ENCODE data around the gene COL23A1.

COL23A1 gene

DNA sequence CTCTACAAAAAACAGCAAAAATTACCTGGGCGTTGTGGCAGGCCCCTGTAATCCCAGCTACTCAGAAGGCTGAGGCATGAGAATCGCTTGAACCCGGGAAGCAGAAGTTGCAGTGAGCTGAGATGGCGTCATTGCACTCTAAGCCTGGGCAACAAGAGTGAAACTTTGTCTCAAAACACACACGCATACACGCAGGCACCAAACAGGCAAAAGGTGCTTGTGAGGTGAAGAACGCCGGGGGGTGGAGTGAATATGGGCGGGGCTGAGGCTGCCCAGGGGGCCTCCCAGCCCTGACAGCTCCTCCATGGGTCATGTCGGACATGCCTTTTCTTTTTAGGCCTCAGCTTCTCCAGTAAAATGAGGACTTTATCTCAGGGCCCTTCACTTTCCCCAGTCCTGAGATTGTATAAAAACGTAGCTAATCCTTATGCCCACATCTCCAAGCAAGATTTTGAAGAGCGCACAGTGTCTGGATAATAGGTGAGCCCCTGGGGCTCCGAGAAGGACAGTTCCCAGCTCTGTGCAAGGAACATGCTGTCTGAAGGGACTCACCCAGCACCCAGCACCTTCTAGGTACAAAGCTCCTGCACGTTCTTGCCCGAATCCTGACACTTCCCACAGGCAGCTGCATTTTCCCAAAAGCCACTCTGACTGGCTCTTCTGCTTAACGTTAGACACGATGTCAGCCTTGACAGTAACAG, 168.3 kb downstream of the COL23A1 start:
- no peak for DNase-seq (ENCODE audit: low read depth)

DNA sequence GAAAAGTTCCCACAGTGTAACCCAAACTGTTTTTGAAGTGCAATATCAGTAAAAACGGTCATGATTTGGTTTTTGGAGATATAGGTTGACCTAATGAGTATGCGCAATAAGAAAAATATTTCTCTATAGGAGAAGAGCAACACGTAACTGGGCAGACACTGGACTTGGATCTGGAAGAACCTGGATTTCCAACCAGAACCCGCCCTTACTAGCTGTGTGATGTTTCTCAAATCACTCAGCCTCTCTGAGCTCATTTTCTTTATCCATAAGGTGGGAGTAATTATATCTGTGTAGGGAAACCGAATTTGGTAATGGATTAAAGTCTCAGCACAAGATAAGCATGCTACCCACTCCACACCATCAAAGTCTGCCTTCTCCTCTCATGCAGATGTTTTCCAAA, 169.1 kb downstream of the COL23A1 start:
- no peak for DNase-seq (ENCODE audit: low read depth)

DNA sequence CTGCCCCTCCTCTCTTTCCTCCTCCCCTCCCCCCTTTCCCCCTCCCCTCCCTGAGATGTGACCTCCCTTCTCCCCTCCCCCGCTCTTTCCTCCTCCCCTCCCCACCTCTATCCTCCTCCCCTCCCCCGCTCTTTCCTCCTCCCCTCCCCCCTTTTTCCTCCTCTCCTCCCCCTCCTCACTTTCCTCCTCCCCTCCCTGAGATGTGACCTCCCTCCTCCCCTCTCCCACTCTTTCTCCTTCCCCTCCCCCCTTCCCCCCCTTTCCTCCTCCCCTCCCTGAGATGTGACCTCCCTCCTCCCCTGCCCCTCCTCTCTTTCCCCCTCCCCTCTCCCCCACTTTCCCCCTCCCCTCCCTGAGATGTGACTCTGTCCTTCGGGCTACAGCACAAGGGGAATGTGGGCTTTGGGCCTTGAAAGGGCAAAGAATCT, 169.8 kb downstream of the COL23A1 start:
- DNase-seq (ENCODE audit: low read depth) = no peak

DNA sequence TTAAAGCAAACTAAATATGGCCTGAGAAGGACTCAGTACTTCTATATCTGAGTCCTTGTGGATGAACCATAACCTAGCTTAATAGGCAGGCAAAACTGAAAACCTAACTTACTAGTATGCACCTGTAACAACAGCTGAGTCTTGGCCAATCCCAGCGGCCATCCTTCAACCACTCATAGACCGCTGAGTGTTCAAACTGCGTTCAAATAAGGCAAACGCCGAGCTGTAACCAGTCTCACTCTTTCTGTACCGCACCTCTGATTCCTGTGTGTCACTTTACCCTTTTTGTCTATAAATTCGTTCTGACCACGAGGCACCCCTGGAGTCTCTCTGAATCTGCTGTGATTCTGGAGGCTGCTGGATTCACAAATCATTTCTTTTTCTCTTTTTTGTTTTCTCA, 170.5 kb downstream of the COL23A1 start:
- DNase-seq (ENCODE audit: low read depth) = no peak

DNA sequence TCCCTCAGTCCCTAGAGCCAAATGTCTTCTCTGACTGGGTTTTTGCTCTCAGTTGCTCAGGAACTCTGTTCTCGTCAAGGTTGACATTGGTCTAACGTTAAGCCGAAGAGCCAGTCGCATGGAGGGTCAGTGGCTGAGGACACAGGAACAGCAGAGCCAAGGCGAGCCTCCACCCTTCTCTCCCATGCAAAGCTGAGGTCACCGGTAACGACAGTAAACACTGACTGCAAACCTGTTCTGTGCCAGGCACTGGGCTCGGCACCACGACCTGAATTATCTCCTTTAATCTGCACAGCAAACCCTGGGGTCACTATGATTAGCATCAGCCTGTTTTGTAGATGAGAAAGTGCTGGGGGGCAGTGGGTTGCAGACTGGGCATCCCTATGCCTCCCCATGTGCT, 171.0 kb downstream of the COL23A1 start:
- DNase-seq (ENCODE audit: low read depth) = no peak

DNA sequence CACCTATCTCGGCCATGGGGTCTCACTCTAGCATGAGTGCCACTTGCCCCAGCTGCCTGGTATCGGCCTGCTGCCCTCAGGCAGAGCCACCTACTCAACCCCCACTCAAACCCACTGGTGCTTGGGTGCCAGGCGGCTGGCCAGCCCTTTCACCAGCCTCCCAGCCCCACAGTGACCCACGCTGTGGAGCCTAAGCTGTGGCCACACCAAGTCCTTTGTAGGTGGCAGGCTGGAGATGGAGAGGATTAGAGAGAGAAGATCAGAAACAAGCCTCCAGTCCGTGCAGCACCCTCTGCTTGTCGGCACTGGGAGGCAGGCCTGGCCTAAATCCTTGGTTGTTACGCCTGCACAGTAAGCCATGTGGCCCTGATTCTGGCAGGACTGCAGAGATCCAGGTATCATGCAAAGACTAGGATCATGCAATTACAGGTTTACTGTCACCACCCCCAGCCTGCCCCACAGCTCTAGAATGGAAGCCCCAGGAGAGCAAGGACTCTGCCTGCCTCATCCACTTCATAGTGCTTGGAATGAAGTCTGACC, 171.7 kb downstream of the COL23A1 start:
- DNase-seq (ENCODE audit: low read depth) = no peak

DNA sequence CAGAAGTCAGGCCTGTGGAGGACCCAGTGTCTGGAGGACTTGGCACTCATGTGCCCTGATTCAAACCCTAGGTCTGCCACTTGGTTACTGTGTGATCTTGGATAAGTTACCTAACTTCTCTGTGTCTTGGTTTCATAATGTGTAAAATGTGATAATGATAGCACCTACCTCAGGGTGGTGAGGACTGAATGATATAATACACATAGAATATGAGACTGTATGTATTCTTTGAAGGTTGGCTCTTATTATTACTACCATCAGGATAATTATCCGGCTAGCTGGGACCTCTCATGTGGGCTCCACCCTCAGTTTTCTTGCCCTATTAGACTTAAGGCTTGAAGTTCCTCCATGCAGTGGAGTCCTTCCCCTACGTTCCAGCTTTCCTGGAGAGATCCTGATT, 172.2 kb downstream of the COL23A1 start:
- no peak for DNase-seq (ENCODE audit: low read depth)

DNA sequence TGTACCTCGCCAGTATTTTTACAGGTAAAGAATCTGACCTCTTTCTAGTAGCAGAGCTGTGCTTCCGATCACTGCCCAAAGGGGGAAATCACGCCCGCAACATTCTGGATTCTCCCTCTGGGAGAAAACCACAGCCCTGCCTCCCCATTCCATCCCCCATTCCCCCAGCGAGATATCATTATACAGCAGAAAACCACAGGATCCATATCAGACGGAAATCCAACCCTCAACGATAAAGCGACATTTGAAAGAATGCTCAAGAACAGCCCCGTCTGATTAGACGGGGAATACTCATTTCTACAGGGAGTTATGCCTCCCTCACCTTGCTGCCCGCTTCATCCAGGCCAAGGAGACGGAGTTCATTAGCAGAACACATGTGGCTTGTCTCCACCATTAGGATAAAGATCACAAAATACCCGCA, 172.8 kb downstream of the COL23A1 start:
- DNase-seq (ENCODE audit: low read depth) = no peak

DNA sequence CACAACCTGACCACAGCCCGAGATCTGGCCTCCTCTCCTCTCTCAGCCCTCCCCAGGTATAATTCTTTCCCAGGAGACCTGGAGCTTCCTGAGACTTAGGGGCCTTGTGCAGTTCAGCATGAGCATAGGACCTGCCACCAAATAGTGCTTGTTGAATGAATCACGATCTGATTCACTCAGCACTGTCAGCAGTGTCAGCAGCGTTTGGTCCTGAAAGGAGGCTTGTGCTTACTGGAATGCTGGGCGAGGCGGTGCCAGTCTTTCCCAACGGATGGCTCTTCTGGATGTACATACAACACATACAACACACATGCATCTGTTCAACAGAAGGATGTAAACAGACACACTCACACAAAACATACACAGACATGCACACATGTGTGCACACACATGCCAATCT, 173.3 kb downstream of the COL23A1 start:
- no peak for DNase-seq (ENCODE audit: low read depth)

DNA sequence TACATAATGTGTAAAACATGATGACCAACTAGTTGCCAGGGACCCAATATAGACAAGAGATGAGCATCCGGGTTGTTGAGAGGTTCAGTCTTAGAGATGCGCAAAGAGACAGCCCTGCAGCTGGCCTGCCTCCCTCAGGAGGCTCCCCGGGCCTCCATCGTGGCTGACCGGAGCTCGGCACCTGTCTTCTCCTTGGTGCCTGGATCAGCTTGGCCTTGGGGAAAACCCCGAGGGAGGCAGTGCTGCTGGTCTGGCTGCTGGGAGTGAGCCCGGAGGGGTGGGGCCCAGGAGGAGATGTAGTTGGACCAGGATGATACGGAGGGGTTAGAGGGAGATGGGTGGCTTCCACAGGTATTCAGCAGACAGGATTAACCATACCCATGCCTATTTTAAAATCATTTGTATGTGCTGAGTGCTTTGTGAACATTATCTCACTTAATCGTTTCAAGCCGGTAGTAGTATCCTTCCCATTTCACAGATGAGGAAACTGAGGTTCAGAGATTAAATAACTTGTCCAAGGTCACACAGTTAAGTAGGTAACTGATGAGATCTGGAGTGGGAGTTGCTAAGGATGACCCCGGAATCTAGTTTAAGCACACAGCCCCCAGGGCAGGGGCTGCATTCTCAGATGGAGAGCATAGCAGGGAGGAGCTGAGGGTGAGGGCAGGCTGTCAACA, 173.8 kb downstream of the COL23A1 start:
- DNase-seq (ENCODE audit: low read depth) = no peak

DNA sequence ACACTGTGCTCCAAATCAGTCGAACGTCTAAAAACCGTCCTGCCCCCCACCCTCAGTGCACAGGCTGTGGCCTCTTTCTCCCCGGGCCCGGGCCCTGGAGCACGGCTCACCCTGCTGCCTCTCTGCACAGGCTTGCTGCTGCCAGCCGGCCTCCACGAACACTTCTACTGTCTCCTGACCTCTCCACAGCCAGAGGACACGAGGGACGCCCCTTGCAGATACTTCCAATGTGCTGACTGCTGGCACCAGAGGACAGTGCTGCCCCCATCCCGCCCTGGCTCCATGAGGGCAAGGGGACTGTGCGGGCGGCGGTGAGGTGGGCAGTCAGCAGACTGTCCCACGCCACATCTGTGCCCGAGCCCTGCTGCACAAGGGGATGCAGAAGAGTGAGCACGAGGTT, 174.8 kb downstream of the COL23A1 start:
- DNase-seq (ENCODE audit: low read depth) = no peak

DNA sequence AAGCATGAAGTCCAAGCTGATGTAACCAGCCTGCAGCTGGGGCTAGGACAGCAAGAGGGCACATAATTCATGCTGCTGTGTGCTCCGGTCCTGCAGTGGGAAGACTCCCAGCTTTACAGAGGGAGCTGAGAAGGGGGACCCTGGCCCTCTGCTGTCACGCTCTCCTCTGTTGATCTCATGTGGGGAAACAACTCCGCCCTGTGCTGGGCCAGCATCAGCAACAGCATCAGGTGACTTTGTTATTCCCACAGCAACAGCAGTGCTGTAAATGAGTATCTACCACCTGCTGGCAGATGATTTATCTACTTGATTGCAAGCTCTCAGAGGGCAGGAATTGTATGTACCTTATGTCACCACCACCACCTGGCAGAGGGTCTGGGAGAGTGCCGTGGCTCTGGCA, 176.2 kb downstream of the COL23A1 start:
- no peak for DNase-seq (ENCODE audit: low read depth)

DNA sequence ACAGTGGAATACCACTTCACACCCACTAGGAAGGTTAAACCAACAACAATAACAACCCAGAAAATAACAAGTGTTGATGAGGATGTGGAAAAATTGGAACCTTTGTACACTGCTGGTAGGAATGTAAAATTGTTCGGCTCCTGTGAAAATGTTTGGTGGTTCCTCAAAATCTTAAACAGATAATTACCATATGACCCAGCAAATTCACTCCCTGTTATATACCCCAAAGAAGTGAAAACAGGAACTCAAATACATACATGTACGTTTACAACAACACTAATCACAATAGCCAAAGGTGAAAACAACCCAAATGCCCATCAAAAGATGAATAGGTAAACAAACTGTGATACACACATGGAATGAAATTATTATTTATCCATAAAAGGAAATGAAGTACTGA, 179.1 kb downstream of the COL23A1 start:
- no peak for DNase-seq (ENCODE audit: low read depth)

DNA sequence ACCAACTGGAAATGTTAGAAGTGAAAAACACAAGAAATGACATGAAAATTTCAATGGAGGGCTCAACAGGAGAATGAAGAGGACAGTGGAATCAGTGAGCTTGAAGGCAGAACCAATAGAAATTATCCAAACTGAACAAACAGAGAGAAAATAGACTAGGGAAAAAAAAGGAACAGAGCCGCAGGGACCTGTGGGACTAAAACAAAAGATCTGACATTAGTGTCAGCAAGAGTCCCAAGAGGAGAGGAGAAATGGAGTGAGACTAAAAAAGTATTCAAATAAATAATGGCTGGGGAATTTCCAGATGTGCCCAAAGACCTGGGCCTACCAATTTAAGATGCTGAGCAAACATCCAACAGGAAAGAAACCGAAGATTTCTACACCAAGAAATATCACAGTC, 182.5 kb downstream of the COL23A1 start:
- no peak for DNase-seq (ENCODE audit: low read depth)

DNA sequence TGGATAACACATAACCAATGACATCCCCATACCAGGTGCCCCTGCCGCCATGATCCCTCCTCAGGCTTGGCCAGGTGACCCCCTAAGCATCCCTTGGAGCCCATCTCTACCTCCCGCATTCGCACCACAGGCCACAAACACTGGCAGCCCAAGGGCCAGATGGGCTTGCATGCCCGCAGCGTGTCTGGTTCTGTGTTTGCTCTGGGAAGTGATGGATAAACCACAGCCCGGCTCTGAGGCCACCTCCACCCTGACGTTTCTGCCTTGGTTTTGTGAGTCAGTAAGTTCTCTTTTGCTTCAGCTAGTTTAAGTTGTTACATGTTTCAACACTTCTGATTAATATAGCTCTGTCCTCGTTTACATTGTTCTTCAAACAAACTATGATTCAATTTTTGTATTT, 185.2 kb downstream of the COL23A1 start:
- no peak for DNase-seq (ENCODE audit: low read depth)

DNA sequence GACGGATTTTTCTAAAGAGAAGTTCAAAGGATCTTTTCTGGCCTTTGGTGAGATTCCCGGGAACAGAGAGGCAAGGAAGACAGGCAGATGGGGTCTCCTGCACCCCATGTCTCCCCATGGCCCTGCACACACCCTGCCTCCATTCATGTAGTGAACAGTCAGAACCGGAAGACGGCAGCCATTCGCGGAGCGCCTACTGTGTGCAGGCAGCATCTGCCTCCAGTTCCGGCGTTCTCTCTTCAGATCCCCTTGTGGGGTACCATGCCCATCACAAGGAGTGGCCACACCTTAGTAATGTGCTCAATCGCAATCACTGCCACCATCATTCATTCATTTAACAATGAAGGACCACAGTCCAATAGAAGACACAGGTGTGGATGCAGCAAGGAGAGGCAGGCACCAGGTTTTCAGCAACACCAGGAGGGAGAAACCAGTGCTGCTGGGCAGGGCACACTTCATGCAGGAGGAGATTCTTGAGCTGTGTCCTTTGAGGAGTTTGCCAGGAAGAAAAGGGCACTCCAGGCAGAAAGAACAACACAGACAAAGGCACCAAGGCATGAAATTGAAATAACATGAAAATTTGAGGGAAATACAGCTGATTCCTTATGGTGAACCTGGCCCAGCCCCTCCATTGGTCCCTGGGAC, 186.1 kb downstream of the COL23A1 start:
- DNase-seq (ENCODE audit: low read depth) = no peak

DNA sequence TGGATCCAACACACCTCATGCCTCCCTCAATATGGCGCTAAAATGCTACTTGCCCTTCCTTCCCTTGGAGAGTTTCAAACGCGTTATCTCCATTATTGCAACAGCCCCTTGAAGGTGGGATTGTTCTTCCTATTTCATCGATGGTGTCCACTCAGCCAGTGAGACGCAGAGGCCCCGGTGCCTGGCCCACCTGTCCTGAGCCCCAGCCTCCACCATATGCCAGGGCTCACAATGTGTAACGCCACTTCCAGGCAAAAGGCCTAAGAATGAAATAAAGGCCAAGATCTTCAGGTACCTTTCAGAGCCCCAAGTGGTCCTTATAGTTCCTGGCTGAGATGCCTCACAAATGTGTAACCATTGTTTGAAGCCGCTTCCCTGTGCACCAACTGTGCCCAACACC, 186.8 kb downstream of the COL23A1 start:
- no peak for DNase-seq (ENCODE audit: low read depth)

DNA sequence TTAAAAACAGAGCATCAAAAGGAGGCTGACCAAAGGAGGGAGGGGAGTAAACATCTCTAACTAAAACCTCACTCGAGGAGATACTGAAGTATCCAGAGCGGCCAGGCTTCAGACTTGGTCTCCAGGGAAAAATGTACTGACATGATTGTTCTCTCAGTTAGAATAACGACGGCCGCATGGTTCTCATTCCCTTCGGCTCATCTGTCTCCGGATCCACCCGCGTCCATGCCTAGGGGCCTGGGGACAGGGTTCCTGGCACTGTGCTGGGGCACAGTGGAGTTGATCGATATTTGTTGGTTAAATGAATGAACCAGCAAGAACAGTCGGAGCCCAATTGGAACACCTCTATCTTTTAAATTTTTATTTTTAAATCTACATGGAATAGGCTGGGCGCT, 190.5 kb downstream of the COL23A1 start:
- no peak for DNase-seq (ENCODE audit: low read depth)

DNA sequence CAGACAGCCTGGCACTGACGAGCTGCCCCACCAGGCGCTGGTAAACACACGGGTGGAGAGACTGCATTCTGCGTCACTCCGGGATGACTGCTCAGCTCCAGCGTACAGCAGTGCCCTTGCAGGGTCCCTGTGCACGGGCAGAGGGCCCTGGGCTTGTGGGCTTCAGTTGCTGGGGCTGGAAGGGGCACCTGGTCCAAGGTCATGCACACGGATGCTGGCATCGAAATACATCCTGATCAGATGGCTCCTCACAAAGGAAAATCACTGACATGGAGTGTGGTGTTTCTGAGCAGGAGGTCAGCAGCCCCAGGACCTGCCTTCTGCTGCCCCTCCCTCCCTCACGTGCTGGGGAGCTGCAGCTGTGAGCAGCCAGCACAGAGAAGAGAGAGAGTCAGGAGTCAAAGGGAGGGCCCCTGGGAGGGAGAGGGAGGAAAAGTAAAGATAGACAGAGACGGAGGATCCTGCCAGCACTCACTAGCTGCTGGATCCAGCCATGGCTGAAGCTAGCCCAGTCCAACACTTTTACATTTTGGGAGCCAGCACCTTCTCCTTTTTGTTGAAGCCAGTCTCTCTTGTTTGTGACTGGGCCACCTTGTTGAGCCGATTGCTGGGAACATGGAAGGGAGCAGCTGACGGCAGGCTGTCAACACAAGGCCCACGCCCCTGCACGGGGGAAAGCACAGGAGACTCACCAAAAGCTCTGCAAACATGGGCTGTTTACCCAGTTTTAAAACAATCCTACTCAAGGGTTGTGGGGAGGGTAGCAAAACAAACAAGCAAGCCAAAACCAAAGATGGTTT, 191.1 kb downstream of the COL23A1 start:
- DNase-seq (ENCODE audit: low read depth) = no peak

DNA sequence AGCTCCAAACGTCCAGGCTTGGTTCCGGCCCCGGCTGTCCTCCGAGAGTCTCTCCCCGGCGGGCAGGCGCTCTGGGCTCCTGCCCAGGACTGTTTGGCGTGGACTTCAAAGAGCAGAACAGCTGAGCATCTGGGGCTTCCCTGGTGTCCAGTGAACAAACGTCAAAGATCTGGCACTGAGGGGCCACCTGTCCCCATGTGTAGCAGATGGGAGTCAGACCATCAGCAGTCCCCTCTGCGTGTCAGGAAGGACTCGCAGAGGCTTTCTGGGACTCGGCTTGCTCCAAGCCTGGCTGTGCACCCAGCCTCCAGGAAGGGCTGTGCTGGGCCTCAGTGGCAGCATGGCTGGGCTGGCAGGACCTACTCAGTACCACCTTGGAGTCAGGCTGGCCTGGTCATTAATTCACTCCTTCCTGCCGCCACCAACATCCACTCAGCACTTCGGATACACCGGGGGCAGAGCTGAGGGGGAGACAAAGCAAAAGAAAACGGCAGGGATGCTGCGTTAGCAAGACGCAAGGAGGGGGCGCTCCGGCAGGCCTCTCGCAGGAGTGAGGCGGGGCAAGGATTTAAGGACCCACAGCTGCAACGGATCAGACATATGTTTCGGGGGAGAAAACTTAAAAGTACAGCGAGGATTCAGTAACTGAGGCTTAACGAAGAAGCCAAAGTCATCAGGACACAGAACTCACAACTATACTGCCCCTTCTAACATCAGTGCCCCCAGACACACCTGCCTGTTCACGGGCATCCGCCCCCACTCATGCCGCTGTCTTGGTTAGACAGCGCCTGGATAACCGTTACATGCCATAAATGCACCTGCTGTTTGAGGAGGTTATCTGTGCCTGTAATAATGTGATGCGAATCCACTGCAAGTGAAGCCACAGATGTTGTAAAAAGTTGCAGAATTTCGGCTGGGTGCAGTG, 193.1 kb downstream of the COL23A1 start:
- no peak for DNase-seq (ENCODE audit: low read depth)

DNA sequence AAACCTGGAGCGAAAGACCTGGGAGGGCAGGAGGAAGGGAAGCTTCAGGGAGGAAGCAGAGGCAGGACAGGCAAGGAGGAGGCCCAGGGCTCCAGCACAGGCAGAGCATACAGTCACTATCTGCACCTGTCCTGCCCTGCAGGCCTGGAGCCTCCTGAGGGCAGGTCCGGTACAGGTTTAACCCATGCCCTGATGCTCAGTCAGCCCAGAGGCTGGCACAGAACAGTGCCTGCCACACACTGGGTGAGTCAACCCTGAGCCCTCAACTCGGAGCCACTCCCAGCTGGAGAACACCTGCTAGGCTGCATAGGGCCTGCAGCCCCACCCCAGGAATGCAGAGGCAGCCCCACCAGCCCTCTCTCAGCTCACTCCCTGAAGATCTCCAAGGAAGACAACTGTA, 196.1 kb downstream of the COL23A1 start:
- DNase-seq (ENCODE audit: low read depth) = no peak
